HepG2 (cell line): ENCODE results near the gene CARHSP1. TPM values are rescaled to one million over a fixed set of nuclear protein-coding genes. Genes with fewer than 3 reads are reported as not detected.

Experiments
- AGO1 ChIP-seq: fragments of 200-400 bp; formaldehyde crosslinking; IDR thresholded peaks from 2 replicates; pipeline ENCODE4 v1.6.1; 2017; ENCODE audit warnings: mild to moderate bottlenecking, low read depth, low read length, moderate library complexity; ENCODE audit not compliant: poor library complexity, severe bottlenecking
- ARID5B ChIP-seq: IDR thresholded peaks from 2 replicates; pipeline ENCODE4 v1.4.0; 2020; ENCODE audit warnings: mild to moderate bottlenecking, missing genetic modification reagents
- EP300 ChIP-seq, 3 experiments: sonication (generic) in 1 of 3; formaldehyde crosslinking in 1 of 3; IDR thresholded peaks; 2 replicates each; pipeline versions ENCODE4 v1.5.1 to v1.6.1; 2011 to 2020; ENCODE audit warnings: low read depth in 2 of 3, low read length in 2 of 3, borderline replicate concordance in 1 of 3, improper control_type of control experiment in 1 of 3, mild to moderate bottlenecking in 1 of 3, missing genetic modification reagents in 1 of 3, moderate library complexity in 1 of 3
- HNRNPLL ChIP-seq: fragments of 200-400 bp; formaldehyde crosslinking; IDR thresholded peaks from 2 replicates; pipeline ENCODE4 v1.6.1; 2017; ENCODE audit warnings: mild to moderate bottlenecking, low read depth, low read length; ENCODE audit not compliant: poor library complexity, severe bottlenecking
- MATR3 ChIP-seq: sonication (generic); formaldehyde crosslinking; IDR thresholded peaks from 2 replicates; pipeline ENCODE4 v1.4.0; 2020; ENCODE audit warnings: missing genetic modification reagents
- NFAT5 ChIP-seq: sonication (generic); formaldehyde crosslinking; IDR thresholded peaks from 2 replicates; pipeline ENCODE4 v1.4.0; 2020; ENCODE audit warnings: missing genetic modification reagents
- RBM22 ChIP-seq: fragments of 200-400 bp; formaldehyde crosslinking; optimal IDR thresholded peaks from 2 replicates; pipeline ENCODE3; 2017; ENCODE audit warnings: mild to moderate bottlenecking, low read length, moderate library complexity
- SALL2 ChIP-seq: sonication (generic); formaldehyde crosslinking; IDR thresholded peaks from 2 replicates; pipeline ENCODE4 v1.8.1; 2023; ENCODE audit warnings: mild to moderate bottlenecking, missing genetic modification reagents, inconsistent platforms
- SCMH1 ChIP-seq: sonication (generic); formaldehyde crosslinking; IDR thresholded peaks from 2 replicates; pipeline ENCODE4 v1.9.0; 2021; ENCODE audit warnings: missing genetic modification reagents, mild to moderate bottlenecking, borderline replicate concordance
- SOX13 ChIP-seq, 3 experiments: fragments of 450-650 bp in 1 of 3; sonication (generic) in 1 of 3; formaldehyde crosslinking in 1 of 3; IDR thresholded peaks in 2 of 3; conservative IDR thresholded peaks in 1 of 3; 2 replicates each; pipeline versions ENCODE4 v1.5.0 to v1.6.1; 2016 to 2020; ENCODE audit warnings: antibody characterized with exemption in 1 of 3, mild to moderate bottlenecking in 1 of 3, missing compliant biosample characterization in 1 of 3, missing genetic modification reagents in 1 of 3, moderate library complexity in 1 of 3
- TOPORS ChIP-seq: sonication (generic); formaldehyde crosslinking; IDR thresholded peaks from 2 replicates; pipeline ENCODE4 v1.8.0; 2023; ENCODE audit warnings: mild to moderate bottlenecking, missing genetic modification reagents
- ZBTB8A ChIP-seq: sonication (generic); formaldehyde crosslinking; IDR thresholded peaks from 2 replicates; pipeline ENCODE4 v1.4.0; 2020; ENCODE audit warnings: mild to moderate bottlenecking, low read depth, missing genetic modification reagents, borderline replicate concordance
- ZNF605 ChIP-seq: sonication (generic); formaldehyde crosslinking; IDR thresholded peaks from 2 replicates; pipeline ENCODE4 v1.8.0; 2022; ENCODE audit warnings: mild to moderate bottlenecking, missing genetic modification reagents
- ZNF724P ChIP-seq: sonication (generic); formaldehyde crosslinking; IDR thresholded peaks from 2 replicates; pipeline ENCODE4 v1.8.0; 2022; ENCODE audit warnings: missing genetic modification reagents, borderline replicate concordance
- polyA plus RNA-seq, 8 experiments: library from polyadenylated mRNA; depleted of rRNA in 3 of 8; stranded (reverse) in 7 of 8; unstranded in 1 of 8; fragments of >200 nt; fragmentation: Illumina TruSeq in 4 of 8; extraction: Trizol in 4 of 8; gene quantifications; 2 replicates each; pipeline versions ENCODE4 v1.2.1 to v1.2.3, GENCODE V29; 2011 to 2016; ENCODE audit warnings: low read depth in 4 of 8, missing spikeins in 1 of 8, mixed read lengths in 1 of 8; ENCODE audit not compliant: insufficient read depth in 1 of 8
- total RNA-seq, 5 experiments: library from RNA; depleted of rRNA; stranded (reverse); fragments of >200 nt; fragmentation: Illumina TruSeq; extraction: Trizol; gene quantifications; 2 replicates each; pipeline ENCODE4 v1.2.3, GENCODE V29; 2016; ENCODE audit warnings: low read depth in 1 of 5
- TF ChIP-seq, protein P1 (sequence below): IDR thresholded peaks from 2 replicates; pipeline ENCODE4 v1.6.1; 2016; ENCODE audit warnings: missing compliant biosample characterization, missing genetic modification reagents, borderline replicate concordance

Gene CARHSP1
- total and polyA plus RNA-seq, 2 of the 13 experiments (the other 11 are each of a cell fraction or from before 2014, with no cell fraction given): 173 to 345 TPM

DNA sequence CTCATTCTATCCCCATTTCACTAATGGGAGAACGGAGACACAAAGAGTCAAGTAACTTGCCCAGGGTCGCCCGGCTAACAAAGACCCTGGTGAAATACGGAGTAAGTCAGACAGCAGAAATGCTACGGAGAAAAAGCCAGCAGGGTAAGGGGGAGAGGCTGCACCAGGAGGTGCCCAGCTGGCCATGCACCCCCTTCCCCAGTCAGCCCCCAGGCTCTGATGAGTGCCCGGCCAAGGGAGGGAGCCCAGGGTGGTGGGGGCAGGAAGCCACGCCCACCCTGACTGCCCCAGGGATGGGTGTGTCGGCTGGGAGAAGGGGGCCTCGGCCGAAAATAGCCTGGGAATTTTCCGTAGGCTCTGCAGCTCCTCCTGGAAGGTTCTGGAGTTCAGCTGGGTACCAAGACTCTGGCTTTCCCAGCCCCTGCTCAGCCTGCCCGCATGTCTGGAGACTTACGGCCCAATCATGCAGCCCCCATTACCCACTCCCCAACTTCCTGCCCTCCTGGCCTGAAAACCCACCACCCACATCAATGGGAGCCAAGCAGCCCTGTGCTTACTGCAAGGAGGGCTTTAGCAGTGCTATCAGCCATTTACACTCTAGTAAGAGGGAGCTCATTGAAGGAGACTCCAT is 4.2 kb downstream of the CARHSP1 start (continued):
- TF ChIP-seq SOX13 (IDR thresholded peaks at IDR 0.05) (no peak), SOX13 (CRISPR knock-in tag; conservative IDR thresholded peaks at IDR 0.05 in 1 of 2, IDR thresholded peaks at IDR 0.05 in 1 of 2) (0 out of 4 replicates have a peak, but pooled peaks of 1 of the 2 experiments have one; percentile 5), NFAT5 (CRISPR knock-in tag) (peak; percentile 63), RBM22 (peak; percentile 80), EP300 (IDR thresholded peaks at IDR 0.05; ENCODE audit: low read depth in 2 of 2, low read length in 2 of 2) (peak in 1 of 2 experiments; percentile 35; a peak in 1 of 4 replicates), EP300 (CRISPR knock-in tag; IDR thresholded peaks at IDR 0.05; ENCODE audit: borderline replicate concordance) (no peak), SCMH1 (CRISPR knock-in tag) (no peak), HNRNPLL (peak; percentile 60), ZNF605 (CRISPR knock-in tag) (no peak), SALL2 (CRISPR knock-in tag) (0 out of 2 replicates have a peak, but pooled peaks have one; percentile 54), ZBTB8A (CRISPR knock-in tag) (0 out of 2 replicates have a peak, but pooled peaks have one; percentile 14), ARID5B (CRISPR knock-in tag) (no peak), MATR3 (CRISPR knock-in tag) (no peak), TOPORS (no peak), ZNF724P (CRISPR knock-in tag) (no peak), AGO1 (peak; percentile 93)
- TF ChIP-seq, protein P1, sequence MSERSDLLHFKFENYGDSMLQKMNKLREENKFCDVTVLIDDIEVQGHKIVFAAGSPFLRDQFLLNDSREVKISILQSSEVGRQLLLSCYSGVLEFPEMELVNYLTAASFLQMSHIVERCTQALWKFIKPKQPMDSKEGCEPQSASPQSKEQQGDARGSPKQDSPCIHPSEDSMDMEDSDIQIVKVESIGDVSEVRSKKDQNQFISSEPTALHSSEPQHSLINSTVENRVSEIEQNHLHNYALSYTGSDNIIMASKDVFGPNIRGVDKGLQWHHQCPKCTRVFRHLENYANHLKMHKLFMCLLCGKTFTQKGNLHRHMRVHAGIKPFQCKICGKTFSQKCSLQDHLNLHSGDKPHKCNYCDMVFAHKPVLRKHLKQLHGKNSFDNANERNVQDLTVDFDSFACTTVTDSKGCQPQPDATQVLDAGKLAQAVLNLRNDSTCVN (CRISPR knock-in tag): peak; percentile 11; the same call in 1 of the 2 replicates
